ENCODE measurements around the gene DPF3.

- TF ChIP-seq EZH2 (IDR thresholded peaks at IDR 0.05; ENCODE audit: insufficient read depth, poor library complexity, severe bottlenecking) (no peak), EZH2phosphoT487 (IDR thresholded peaks at IDR 0.05; ENCODE audit: insufficient read depth, low read depth) (no peak)
These were observed 149.3 kb downstream of the DPF3 start for GRCh38 chr14:72744416-72745120.

Measured in GM23248 (cell line).